Caco-2 (cell line): ENCODE measurements around the gene PPP1R3D. TPM values are rescaled to one million over a fixed set of nuclear protein-coding genes. Genes with fewer than 3 reads are reported as not detected.

Experiments
- BruUV-seq: library from RNA; stranded (reverse); fragments of 400-500 nt; replicated peaks from 2 replicates; lab custom pipeline; 2021; lab: Mats Ljungman, UMichigan
- CTCF ChIA-PET: fragments of 300-600 bp; sonication (Branson Sonifier 250); formaldehyde crosslinking; loops from one replicate; lab custom pipeline; 2022; ENCODE audit warnings: antibody characterized with exemption; lab: Charles Lee
- POLR2A ChIA-PET: fragments of 300-600 bp; sonication (Branson Sonifier 250); formaldehyde crosslinking; loops from one replicate; lab custom pipeline; 2022; ENCODE audit warnings: antibody characterized with exemption; lab: Charles Lee
- DNase-seq, 2 experiments: peaks; one replicate each; pipeline versions ENCODE4 v3.0.0 to v3.0.0-alpha.2; 2020 to 2022
- H3K27me3 ChIP-seq: replicated peaks from 2 replicates; pipeline ENCODE4 v1.6.0; 2011; ENCODE audit warnings: low read length; ENCODE audit not compliant: control insufficient read depth, insufficient read depth
- H3K36me3 ChIP-seq: 2 replicates; pipeline ENCODE4 v1.5.1; 2011; ENCODE audit warnings: low read length; ENCODE audit not compliant: control insufficient read depth, insufficient read depth
- H3K4me1 ChIP-seq: fragments of 250-450 bp; sonication (Bioruptor Pico); 2 replicates; pipeline ENCODE4 v1.5.1; 2020; ENCODE audit warnings: mild to moderate bottlenecking
- H3K4me3 ChIP-seq: 2 replicates; pipeline ENCODE4 v1.5.1; 2011; ENCODE audit warnings: low read depth, mild to moderate bottlenecking, control low read depth, low read length
- H3K9me3 ChIP-seq: fragments of 250-450 bp; sonication (Bioruptor Pico); 2 replicates; pipeline ENCODE4 v1.5.1; 2020; ENCODE audit warnings: mild to moderate bottlenecking, moderate library complexity
- H3K27ac Mint-ChIP-seq: one replicate; pipeline ENCODE4 v1.8.0; 2022; ENCODE audit warnings: mixed read lengths; ENCODE audit not compliant: unreplicated experiment
- H3K27me3 Mint-ChIP-seq: one replicate; pipeline ENCODE4 v1.8.0; 2022; ENCODE audit warnings: mixed read lengths; ENCODE audit not compliant: insufficient read depth, unreplicated experiment
- H3K36me3 Mint-ChIP-seq: one replicate; pipeline ENCODE4 v1.8.0; 2022; ENCODE audit warnings: mild to moderate bottlenecking, mixed read lengths; ENCODE audit not compliant: insufficient read depth, unreplicated experiment
- H3K4me1 Mint-ChIP-seq: one replicate; pipeline ENCODE4 v1.8.0; 2022; ENCODE audit warnings: low read depth, mixed read lengths; ENCODE audit not compliant: unreplicated experiment
- H3K4me3 Mint-ChIP-seq: one replicate; pipeline ENCODE4 v1.8.0; 2022; ENCODE audit warnings: mild to moderate bottlenecking, moderate library complexity, mixed read lengths; ENCODE audit not compliant: unreplicated experiment
- H3K9me3 Mint-ChIP-seq: one replicate; pipeline ENCODE4 v1.8.0; 2022; ENCODE audit warnings: mixed read lengths; ENCODE audit not compliant: unreplicated experiment
- intact Hi-C: fragments of 100-400 bp; cut with micrococcal nuclease; formaldehyde crosslinking; loops from one replicate; pipeline ENCODE4 v1.10.0; 2022; ENCODE audit not compliant: unreplicated experiment
- total RNA-seq: library from RNA; stranded (reverse); gene quantifications from 2 replicates; pipeline ENCODE4 v1.2.3, GENCODE V29; 2022
- TF ChIP-seq, protein P1 (sequence below), 2 experiments: fragments of 200-600 bp in 1 of 2; IDR thresholded peaks; 1 replicate in 1 of 2; 2 replicates in 1 of 2; pipeline versions ENCODE4 v1.5.1 to v1.8.0; 2011 to 2022; ENCODE audit warnings: antibody characterized with exemption in 1 of 2, control low read depth in 1 of 2, inconsistent platforms in 1 of 2, low read depth in 1 of 2, low read length in 1 of 2, mild to moderate bottlenecking in 1 of 2, moderate library complexity in 1 of 2; ENCODE audit not compliant: insufficient read depth in 1 of 2, severe bottlenecking in 1 of 2, unreplicated experiment in 1 of 2

PPP1R3D gene
- total RNA-seq, 1 experiment from 2014 or later = 10.4 TPM

DNA sequence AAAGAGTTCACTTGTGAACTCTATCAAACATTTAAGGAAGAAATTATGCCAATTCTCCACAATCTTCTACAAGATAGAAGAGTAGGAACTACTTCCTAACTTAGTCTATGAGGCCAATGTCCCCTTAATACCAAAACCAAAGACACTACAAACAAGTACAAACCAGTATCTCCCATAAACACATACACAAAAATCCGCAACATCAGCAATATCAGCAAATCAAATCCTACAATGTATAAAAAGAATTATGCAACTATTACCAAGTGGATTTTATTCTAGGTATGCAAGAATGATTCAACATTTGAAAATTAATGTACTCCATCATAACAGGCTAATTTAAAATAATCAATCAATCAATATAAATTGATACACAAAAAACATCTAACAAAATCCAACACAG, 52.1 kb downstream of the PPP1R3D start:
- peaks cover 10% of the 10 kb centered on the region for H3K4me1 Mint-ChIP-seq
- Histone ChIP-seq H3K36me3 (no peaks in the 10 kb centered on the region), H3K4me1 (no peaks in the 10 kb centered on the region), H3K9me3 (no peaks in the 10 kb centered on the region), H3K27me3 (no peaks in the 10 kb centered on the region), H3K4me3 (no peak overlapping the region)
- BruUV-seq = no TSS peak
- no peaks in the 10 kb centered on the region for H3K27me3 Mint-ChIP-seq
- H3K36me3 Mint-ChIP-seq = peaks cover 48% of the 10 kb centered on the region
- ChIA-PET CTCF (no interaction called here), POLR2A (no interaction called here)
- no peak overlapping the region for H3K27ac Mint-ChIP-seq
- TF ChIP-seq, protein P1, sequence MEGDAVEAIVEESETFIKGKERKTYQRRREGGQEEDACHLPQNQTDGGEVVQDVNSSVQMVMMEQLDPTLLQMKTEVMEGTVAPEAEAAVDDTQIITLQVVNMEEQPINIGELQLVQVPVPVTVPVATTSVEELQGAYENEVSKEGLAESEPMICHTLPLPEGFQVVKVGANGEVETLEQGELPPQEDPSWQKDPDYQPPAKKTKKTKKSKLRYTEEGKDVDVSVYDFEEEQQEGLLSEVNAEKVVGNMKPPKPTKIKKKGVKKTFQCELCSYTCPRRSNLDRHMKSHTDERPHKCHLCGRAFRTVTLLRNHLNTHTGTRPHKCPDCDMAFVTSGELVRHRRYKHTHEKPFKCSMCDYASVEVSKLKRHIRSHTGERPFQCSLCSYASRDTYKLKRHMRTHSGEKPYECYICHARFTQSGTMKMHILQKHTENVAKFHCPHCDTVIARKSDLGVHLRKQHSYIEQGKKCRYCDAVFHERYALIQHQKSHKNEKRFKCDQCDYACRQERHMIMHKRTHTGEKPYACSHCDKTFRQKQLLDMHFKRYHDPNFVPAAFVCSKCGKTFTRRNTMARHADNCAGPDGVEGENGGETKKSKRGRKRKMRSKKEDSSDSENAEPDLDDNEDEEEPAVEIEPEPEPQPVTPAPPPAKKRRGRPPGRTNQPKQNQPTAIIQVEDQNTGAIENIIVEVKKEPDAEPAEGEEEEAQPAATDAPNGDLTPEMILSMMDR (IDR thresholded peaks at IDR 0.05; ENCODE audit: insufficient read depth in 1 of 2, low read depth in 1 of 2, low read length in 1 of 2, severe bottlenecking in 1 of 2, unreplicated experiment in 1 of 2) = no peak
- no peaks in the 10 kb centered on the region for H3K9me3 Mint-ChIP-seq
- intact Hi-C loops = no loop called here
- DNase-seq = no peak
- no peak overlapping the region for H3K4me3 Mint-ChIP-seq

Other genes starting within 250 kb of the PPP1R3D start
- gene SYCP2, start 6.7 kb downstream of the PPP1R3D start, total RNA-seq = 64.6 and 68.7 TPM in 2 replicates
- gene FAM217B, start 84 bp upstream of the PPP1R3D start, total RNA-seq = 60.3 and 65.3 TPM in 2 replicates
- gene CDH26, start 18.1 kb upstream of the PPP1R3D start, total RNA-seq = 1.2 and 1.5 TPM in 2 replicates